HepG2 (cell line): Measurements from ENCODE around the gene RBM43. TPM values are rescaled to one million over a fixed set of nuclear protein-coding genes. Genes with fewer than 3 reads are reported as not detected.

Experiments used
- BRCA1 ChIP-seq: sonication (generic); formaldehyde crosslinking; IDR thresholded peaks from 2 replicates; pipeline ENCODE4 v1.4.0; 2020; ENCODE audit warnings: missing genetic modification reagents
- CAMTA2 ChIP-seq: sonication (generic); formaldehyde crosslinking; IDR thresholded peaks from 2 replicates; pipeline ENCODE4 v1.4.0; 2020; ENCODE audit warnings: mild to moderate bottlenecking, missing genetic modification reagents, borderline replicate concordance
- CBX5 ChIP-seq: sonication (generic); formaldehyde crosslinking; IDR thresholded peaks from 2 replicates; pipeline ENCODE4 v1.4.0; 2020; ENCODE audit warnings: missing genetic modification reagents, borderline replicate concordance
- CREB1 ChIP-seq, 2 experiments: fragments of 450-650 bp in 1 of 2; IDR thresholded peaks; 2 replicates each; pipeline ENCODE4 v1.6.1; 2016 to 2017; ENCODE audit warnings: control low read depth in 1 of 2, mild to moderate bottlenecking in 1 of 2, missing compliant biosample characterization in 1 of 2, missing genetic modification characterization in 1 of 2
- FOSL2 ChIP-seq: sonication (generic); formaldehyde crosslinking; IDR thresholded peaks from 2 replicates; pipeline ENCODE4 v1.4.0; 2020; ENCODE audit warnings: missing genetic modification reagents
- FUBP1 ChIP-seq: sonication (generic); formaldehyde crosslinking; IDR thresholded peaks from 2 replicates; pipeline ENCODE4 v1.5.1; 2020; ENCODE audit warnings: missing genetic modification reagents, mild to moderate bottlenecking, borderline replicate concordance
- GTF2F1 ChIP-seq: fragments of 150-350 bp; IDR thresholded peaks from 2 replicates; pipeline ENCODE4 v1.6.1; 2014; ENCODE audit warnings: low read length
- HMGXB3 ChIP-seq: sonication (generic); formaldehyde crosslinking; IDR thresholded peaks from 2 replicates; pipeline ENCODE4 v1.4.0; 2020; ENCODE audit warnings: missing genetic modification reagents, borderline replicate concordance
- HNRNPUL1 ChIP-seq: fragments of 200-400 bp; formaldehyde crosslinking; IDR thresholded peaks from 2 replicates; pipeline ENCODE4 v1.6.1; 2017; ENCODE audit warnings: low read depth, mild to moderate bottlenecking, low read length, moderate library complexity
- HOXA3 ChIP-seq: sonication (generic); formaldehyde crosslinking; IDR thresholded peaks from 2 replicates; pipeline ENCODE4 v1.5.0; 2020; ENCODE audit warnings: missing genetic modification reagents
- IRF9 ChIP-seq: sonication (generic); formaldehyde crosslinking; IDR thresholded peaks from 2 replicates; pipeline ENCODE4 v1.8.0; 2022; ENCODE audit warnings: missing genetic modification reagents, mild to moderate bottlenecking, borderline replicate concordance
- IRX3 ChIP-seq: sonication (generic); formaldehyde crosslinking; IDR thresholded peaks from 2 replicates; pipeline ENCODE4 v1.8.1; 2023; ENCODE audit warnings: mild to moderate bottlenecking, low read depth, missing genetic modification reagents, borderline replicate concordance
- KAT7 ChIP-seq: IDR thresholded peaks from 2 replicates; pipeline ENCODE4 v1.6.1; 2018; ENCODE audit warnings: borderline replicate concordance, missing compliant biosample characterization
- KLF16 ChIP-seq, 2 experiments: sonication (generic) in 1 of 2; formaldehyde crosslinking in 1 of 2; IDR thresholded peaks; 2 replicates each; pipeline versions ENCODE4 v1.6.1 to v1.8.0; 2016 to 2023; ENCODE audit warnings: missing genetic modification reagents in 2 of 2, missing compliant biosample characterization in 1 of 2
- SIX4 ChIP-seq: sonication (generic); formaldehyde crosslinking; IDR thresholded peaks from 2 replicates; pipeline ENCODE4 v1.4.0; 2020; ENCODE audit warnings: missing genetic modification reagents
- SMYD3 ChIP-seq: sonication (generic); formaldehyde crosslinking; IDR thresholded peaks from 2 replicates; pipeline ENCODE4 v1.8.1; 2023; ENCODE audit warnings: mild to moderate bottlenecking, missing genetic modification reagents
- XBP1 ChIP-seq: sonication (generic); formaldehyde crosslinking; IDR thresholded peaks from 2 replicates; pipeline ENCODE4 v1.5.0; 2020; ENCODE audit warnings: missing genetic modification reagents
- ZBTB20 ChIP-seq: sonication (generic); formaldehyde crosslinking; IDR thresholded peaks from 2 replicates; pipeline ENCODE4 v1.8.1; 2023; ENCODE audit warnings: missing genetic modification reagents, low read depth, mild to moderate bottlenecking, borderline replicate concordance
- ZC3H13 ChIP-seq: sonication (generic); formaldehyde crosslinking; IDR thresholded peaks from 2 replicates; pipeline ENCODE4 v1.8.1; 2023; ENCODE audit warnings: mild to moderate bottlenecking, missing genetic modification reagents, moderate library complexity
- ZKSCAN1 ChIP-seq: fragments of 150-350 bp; IDR thresholded peaks from 2 replicates; pipeline ENCODE4 v1.6.1; 2014; ENCODE audit warnings: low read length
- ZNF121 ChIP-seq: sonication (generic); formaldehyde crosslinking; IDR thresholded peaks from 2 replicates; pipeline ENCODE4 v1.5.0; 2020; ENCODE audit warnings: mild to moderate bottlenecking, missing genetic modification reagents
- ZNF274 ChIP-seq: sonication (generic); formaldehyde crosslinking; IDR thresholded peaks from 2 replicates; pipeline ENCODE4 v1.5.1; 2020; ENCODE audit warnings: mild to moderate bottlenecking, missing genetic modification reagents
- ZNF333 ChIP-seq: sonication (generic); formaldehyde crosslinking; IDR thresholded peaks from 2 replicates; pipeline ENCODE4 v1.4.0; 2020; ENCODE audit warnings: mild to moderate bottlenecking, missing genetic modification reagents, borderline replicate concordance
- ZNF761 ChIP-seq: sonication (generic); formaldehyde crosslinking; conservative IDR thresholded peaks from 2 replicates; pipeline ENCODE4 v1.4.0; 2020; ENCODE audit warnings: mild to moderate bottlenecking, missing genetic modification reagents
- polyA plus RNA-seq, 8 experiments: library from polyadenylated mRNA; depleted of rRNA in 3 of 8; stranded (reverse) in 7 of 8; unstranded in 1 of 8; fragments of >200 nt; fragmentation: Illumina TruSeq in 4 of 8; extraction: Trizol in 4 of 8; gene quantifications; 2 replicates each; pipeline versions ENCODE4 v1.2.1 to v1.2.3, GENCODE V29; 2011 to 2016; ENCODE audit warnings: low read depth in 4 of 8, missing spikeins in 1 of 8, mixed read lengths in 1 of 8; ENCODE audit not compliant: insufficient read depth in 1 of 8
- total RNA-seq, 5 experiments: library from RNA; depleted of rRNA; stranded (reverse); fragments of >200 nt; fragmentation: Illumina TruSeq; extraction: Trizol; gene quantifications; 2 replicates each; pipeline ENCODE4 v1.2.3, GENCODE V29; 2016; ENCODE audit warnings: low read depth in 1 of 5

Gene RBM43
- total and polyA plus RNA-seq, 2 of the 13 experiments (the other 11 are each of a cell fraction or from before 2014, with no cell fraction given) = 0.31 to 0.70 TPM

GRCh38 chr2:151264157-151264825, 2.6 kb upstream of the RBM43 start (continued):
- no peak for TF ChIP-seq BRCA1
- no peak for TF ChIP-seq IRF9 (CRISPR knock-in tag)
- no peak for TF ChIP-seq HOXA3 (CRISPR knock-in tag)
- TF ChIP-seq ZNF274 (CRISPR knock-in tag) = no peak
- TF ChIP-seq CBX5 (CRISPR knock-in tag) = no peak
- no peak for TF ChIP-seq ZKSCAN1
- no peak for TF ChIP-seq ZNF333
- TF ChIP-seq IRX3 (CRISPR knock-in tag) = no peak
- no peak for TF ChIP-seq CREB1 (IDR thresholded peaks at IDR 0.05)
- TF ChIP-seq CREB1 (CRISPR knock-in tag; IDR thresholded peaks at IDR 0.05) = no peak
- no peak for TF ChIP-seq SIX4 (CRISPR knock-in tag)
- TF ChIP-seq HMGXB3 = no peak
- TF ChIP-seq KAT7 (CRISPR knock-in tag) = no peak
- peak; percentile 47; the same call in 1 of the 2 replicates for TF ChIP-seq ZBTB20 (CRISPR knock-in tag)
- no peak for TF ChIP-seq FUBP1 (CRISPR knock-in tag)
- no peak for TF ChIP-seq ZNF761 (CRISPR knock-in tag)
- no peak for TF ChIP-seq GTF2F1
- TF ChIP-seq HNRNPUL1 = no peak
- TF ChIP-seq XBP1 (CRISPR knock-in tag) = no peak
- TF ChIP-seq SMYD3 (CRISPR knock-in tag) = no peak
- no peak for TF ChIP-seq ZNF121 (CRISPR knock-in tag)
- no peak for TF ChIP-seq CAMTA2 (CRISPR knock-in tag)
- TF ChIP-seq KLF16 (CRISPR knock-in tag; IDR thresholded peaks at IDR 0.05) = no peak
- no peak for TF ChIP-seq ZC3H13 (CRISPR knock-in tag)
- 0 out of 2 replicates have a peak, but pooled peaks have one; percentile 23 for TF ChIP-seq FOSL2
